GM19351 (cell line): ENCODE results near the gene RAD51.

Experiments used
- ATAC-seq: cut with Tn5 transposase; IDR thresholded peaks from one replicate; pipeline ENCODE4 v1.9.1; 2021; ENCODE audit warnings: mild to moderate bottlenecking, moderate library complexity; ENCODE audit not compliant: unreplicated experiment

The RAD51 gene

DNA sequence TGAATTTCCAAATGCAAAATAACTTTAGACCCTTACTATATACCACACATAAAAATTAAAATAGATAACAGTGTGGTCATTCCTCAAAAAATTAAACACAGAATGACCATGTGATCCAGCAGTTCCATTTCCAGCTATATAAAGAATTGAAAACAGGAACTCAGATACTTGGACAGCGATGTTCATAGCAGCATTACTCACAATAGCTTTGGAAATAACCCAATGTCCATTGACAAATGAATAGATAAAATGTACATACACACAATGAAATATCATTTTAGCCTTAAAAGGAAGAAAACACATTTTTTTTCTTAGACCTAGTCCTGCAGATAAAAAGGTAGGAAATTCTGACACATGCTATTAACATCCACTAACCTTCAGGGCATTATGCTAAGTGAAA is 26.7 kb downstream of the RAD51 start:
- ATAC-seq = no peak

DNA sequence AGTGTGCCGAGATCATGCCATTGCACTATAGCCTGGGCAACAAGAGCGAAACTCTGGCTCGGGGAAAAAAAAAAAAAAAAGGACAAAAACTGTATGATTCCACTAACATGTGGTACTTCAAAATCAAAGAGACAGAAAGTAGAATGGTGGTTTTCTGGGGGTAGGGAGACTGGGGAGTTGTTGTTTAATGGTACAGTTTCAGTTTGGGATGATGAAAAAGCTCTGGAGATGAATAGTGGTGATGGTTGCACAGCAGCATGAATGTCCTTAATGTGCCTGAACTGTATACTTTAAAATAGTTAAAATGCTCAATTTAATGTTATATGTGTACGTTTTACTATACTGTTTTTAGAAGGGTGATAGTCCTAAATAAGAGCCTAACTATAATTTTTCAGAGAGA is 27.4 kb downstream of the RAD51 start:
- no peak for ATAC-seq

DNA sequence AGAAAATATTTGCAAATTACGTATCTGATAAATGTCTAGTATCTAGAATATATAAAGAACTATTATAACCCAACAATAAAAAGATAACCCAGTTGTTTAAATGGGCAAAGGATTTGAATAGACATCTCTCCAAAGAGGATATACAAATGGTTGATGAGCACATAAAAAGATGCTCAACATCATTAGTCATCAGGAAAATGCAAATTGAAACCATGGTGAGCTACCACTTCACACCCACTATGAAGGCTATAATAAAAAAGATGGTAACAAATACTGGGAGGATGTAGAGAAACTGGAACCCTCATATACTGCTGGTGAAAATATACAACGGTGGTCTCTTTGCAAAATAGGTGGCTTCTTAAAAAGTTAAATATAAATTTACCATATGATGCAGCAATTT is 28.0 kb downstream of the RAD51 start:
- ATAC-seq = no peak

DNA sequence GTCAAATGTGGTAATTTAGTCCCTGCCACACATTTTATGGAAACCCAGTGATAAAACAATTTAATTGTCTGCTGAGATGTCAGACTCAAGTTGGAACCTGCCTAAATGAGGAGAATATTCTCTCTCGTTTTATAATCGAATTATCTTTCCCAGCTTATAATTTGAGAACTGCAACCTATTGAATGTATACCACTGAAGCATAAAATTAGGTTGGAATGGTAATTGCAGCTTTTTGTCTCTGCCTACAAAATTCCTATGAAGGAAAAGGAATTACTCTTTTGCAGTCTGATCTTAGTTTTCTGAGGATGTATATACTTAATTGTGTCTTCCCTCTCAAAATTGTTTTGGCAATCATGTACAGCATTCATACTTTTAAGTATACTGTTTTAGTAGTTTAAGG is 28.9 kb downstream of the RAD51 start:
- ATAC-seq = no peak

DNA sequence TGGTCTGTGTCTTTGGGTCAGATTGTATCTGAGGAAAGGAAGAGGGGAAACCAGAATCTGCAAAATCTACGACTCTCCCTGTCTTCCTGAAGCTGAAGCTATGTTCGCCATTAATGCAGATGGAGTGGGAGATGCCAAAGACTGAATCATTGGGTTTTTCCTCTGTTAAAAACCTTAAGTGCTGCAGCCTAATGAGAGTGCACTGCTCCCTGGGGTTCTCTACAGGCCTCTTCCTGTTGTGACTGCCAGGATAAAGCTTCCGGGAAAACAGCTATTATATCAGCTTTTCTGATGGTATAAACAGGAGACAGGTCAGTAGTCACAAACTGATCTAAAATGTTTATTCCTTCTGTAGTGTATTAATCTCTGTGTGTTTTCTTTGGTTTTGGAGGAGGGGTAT is 36.1 kb downstream of the RAD51 start:
- ATAC-seq = no peak

DNA sequence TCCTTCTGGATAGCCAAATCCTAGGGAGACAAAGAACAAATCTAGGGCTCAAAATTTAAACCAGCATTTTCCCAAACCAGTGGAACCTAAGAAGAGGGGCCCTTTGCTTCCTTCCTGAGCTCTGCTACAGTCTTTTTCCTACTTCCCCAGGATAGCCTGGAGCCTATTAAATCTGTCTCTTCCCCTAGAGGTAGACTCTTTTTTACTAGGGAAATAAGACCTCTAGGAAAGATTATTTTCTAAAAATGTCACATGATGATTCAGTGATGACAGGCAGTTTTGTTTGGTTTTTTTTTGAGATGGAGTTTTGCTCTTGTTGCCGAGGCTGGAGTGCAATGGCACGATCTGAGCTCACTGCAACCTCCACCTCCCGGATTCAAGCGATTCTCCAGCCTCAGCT is 41.6 kb downstream of the RAD51 start:
- no peak for ATAC-seq

DNA sequence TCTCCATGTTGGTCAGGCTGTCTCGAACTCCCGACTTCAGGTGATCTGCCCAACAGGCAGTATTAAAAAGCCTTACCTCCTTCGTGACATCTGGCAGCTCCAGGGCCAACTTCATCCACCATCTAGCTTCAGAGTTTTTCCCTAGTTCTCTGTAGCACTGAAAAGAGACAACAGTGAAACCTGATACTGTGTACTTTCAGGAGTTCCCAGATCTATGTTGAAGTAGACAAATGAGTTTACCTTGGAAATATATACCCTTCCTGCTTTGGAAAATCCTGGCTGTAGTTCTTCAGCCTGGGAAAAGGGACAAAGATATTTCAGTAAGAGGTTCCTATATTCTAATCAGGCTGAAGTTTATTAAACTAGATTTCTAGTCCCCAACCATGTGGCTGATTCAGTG is 42.1 kb downstream of the RAD51 start:
- no peak for ATAC-seq

DNA sequence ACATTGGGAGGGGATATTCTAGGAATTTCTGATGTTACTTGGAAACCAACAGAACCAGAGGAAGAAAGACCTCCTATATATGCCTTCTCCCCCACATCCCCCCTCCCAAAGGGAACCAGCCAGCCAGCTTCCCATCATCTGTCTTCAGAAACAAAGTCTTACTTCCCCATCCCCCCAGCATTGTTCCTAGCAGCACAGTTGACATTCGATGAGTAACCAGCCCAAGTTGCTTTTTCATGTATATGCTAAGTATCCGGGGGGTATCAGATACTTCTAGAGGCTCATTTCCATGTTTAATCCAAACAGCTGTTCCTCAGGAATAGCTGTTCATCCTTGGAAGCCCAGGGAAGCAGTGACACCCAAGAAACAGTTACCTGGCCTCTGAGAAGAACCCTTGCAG is 44.1 kb downstream of the RAD51 start:
- ATAC-seq = no peak

DNA sequence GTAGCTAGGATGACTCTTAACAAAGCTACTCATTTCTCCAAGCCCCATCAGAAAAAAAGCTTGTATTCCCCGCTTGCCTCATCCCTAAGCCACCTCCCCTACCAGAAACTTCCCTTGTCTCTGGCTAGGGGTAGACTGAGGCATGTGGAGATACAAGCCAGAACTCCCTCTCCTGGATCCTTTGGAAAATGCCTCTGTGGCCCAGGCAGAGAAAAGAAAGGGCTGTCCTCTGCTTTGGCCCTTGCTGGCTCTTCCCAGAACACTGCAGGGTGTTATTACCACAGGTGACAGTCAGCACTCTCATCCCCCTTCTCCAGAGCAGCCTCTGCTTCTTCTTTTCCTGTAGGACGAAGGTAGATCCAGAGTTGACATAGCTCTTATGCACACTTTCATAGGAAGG is 44.9 kb downstream of the RAD51 start:
- no peak for ATAC-seq

DNA sequence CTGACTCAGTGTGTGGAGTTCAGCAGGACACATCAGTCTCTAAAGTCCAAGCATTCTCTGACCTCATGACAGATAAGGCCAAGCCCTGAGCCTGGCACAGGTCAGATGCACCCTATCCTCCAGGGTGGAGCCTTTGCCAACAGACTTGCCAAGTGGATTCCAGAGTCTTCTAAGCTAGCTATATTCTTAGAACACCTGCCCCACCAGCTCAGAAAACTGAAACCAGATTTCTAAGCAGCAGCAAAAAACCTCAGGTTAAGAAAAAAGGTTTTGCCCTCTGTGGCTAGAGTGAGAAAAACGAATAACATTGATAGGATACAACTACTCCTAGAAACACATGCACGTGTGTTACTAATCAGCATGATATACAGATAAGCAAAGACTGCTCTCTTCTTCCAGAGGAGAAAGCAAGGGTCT is 48.5 kb downstream of the RAD51 start:
- ATAC-seq = no peak

DNA sequence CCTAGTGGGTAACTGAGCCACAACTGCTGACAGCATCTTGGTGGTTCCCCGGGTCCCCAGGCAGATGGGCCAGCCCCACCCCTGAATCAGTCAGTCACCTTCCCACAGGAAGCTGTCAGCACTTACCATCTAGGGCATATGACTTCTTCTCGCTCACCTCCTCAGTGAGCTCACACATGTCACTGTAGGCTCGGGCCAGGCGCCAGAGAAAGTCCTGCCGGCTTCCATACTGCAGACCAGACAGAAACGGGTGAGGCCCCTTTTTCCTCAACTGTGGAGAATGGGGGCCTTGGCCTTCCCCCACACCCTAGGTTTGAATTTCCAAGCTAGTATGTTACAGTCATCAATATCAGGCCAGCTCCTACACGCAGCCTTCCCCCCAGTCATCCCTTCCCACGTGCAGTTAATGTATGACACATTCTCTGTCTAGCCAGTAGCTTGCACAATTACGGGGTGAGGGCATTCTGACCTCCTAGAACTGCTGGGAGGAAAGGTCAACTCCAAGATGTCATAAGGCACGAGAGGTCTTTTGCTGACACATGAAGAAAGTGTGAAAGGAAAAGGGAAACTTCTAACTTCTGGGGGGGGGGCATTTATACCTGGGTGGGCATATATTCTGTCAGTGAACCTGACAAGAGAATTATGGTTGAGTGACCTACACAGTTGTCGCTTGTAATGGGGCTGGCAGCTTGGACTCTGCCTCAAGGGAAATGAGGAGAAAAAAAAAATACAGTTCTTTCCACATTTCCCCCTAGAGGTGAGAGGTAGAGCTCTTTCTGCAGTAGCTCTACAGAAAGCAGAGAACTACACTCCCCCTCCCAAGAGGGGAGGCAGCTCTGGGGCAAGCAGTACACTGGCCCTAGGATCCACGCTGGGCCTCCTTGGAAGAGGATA is 49.2 kb downstream of the RAD51 start:
- no peak for ATAC-seq

DNA sequence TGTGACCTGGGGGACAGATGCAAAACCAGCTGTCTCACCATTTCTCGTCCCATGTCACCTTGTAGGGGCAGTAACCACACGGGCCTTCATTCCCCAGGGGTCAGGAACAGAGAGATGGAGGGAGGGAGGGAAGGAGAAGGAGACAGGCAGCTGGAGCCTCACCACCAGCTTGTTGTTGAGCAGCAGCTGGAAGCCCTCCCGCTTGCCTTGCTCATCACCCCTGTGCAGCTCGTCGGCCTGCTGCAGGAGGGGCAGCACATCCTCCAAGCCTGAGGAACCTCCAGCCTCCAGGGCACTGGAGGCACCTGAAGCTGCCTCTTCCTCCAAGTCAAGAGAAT is 49.8 kb downstream of the RAD51 start:
- no peak for ATAC-seq

DNA sequence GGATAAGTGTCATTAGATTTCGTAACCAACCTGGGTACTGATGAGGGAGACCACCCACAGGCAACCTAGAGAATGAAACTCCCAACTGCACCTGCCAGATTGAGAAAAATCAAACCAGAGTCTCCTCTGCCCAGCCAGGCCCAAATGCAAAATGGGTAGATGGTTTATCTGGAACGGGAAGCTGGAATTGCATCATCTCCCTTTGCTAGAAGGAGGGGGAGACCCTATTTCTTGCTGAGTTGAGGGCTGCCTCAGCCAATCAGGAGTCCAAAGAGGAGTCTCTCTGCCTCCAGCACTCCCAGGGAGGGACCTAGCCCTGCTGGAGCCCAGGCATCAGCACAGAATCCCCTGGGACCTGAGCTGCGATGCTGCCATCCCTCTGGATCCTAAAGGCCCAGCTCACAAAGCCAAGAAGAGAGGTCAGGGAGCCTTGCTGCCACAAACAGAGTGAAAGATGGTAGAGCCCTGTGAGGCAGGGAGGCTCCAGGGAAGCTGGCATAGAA is 52.0 kb downstream of the RAD51 start:
- no peak for ATAC-seq

DNA sequence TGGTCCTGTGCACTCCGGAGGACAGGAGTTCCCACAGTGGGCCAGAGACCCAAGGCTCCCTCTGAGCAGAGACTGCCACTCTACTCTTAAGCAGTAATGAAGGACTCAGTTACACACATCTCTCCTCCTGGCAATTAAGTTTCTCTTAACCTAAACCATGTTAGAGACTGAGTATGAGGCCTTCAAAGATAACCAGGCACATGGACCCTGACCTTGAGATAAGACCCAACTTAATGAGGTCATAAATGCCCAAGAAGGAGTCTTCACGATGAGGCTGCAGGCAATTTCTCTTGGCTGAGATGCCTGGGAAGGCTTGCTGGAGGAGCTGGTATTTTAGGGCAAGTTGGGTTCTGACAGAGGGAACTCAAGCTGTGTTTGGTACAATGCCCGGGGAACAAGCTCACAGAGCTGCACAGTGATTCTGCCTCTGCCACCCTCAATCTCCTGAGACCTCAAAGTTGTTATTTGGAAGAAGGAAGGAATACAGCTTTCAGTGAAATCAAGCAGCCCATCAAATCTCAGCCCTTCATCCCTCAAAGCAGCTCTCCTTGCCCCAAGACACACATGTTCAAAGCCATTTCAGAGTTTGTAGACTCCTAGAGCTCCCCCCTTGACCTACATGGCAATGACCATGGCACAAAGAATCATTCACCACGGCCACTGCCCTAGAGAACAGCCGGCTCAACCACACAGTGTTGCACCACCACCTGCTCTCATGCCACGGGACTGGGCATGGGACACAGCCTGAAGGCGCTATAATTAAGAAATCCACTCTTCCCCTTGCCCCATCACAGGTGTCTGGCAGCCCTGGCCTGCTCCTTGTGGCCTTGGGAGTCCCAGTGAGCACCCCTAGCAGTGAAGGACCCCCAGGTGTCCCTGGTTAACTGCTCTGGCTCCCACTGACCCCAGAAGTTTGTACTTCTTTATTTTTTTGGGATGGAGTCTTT is 53.0 kb downstream of the RAD51 start:
- no peak for ATAC-seq

DNA sequence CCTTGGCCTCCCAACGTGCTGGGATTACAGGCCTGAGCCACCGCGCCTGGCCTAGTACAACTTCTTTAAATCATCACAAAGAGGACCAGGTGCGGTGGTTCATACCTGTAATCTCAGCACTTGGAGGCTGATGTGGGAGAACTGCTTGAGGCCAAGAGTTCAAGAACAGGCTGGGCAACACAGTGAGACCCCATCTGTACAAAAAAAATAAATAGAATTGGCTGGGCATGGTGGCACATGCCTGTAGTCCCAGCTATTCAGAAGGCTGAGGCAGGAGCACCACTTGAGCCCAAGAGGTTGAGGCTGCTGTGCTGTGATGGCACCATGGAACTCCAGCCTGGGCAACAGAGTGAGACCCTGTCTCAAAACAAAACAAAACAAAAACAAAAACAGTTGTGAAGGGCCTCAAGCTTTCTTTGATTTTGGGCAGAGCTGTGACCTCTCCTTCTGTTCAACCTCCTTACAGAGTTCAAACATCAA is 54.2 kb downstream of the RAD51 start:
- no peak for ATAC-seq

DNA sequence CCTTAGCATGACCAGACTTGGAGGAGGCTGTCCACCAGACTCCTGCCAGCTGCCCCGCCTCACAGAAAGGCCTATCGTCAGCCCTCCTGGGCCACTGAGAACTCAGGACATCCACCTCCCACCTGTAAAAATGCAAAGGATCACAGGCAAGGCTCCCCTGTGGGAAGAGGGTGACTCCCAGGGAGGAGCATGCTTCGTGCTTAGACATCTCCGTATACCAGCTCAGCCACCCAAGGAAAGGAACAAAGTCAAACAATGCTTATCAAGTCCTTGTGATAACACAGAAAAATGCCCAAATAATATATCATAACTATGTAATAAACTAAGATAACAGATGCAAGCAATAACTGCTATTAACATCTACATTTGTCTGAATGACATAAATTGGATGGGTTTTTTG is 55.9 kb downstream of the RAD51 start:
- no peak for ATAC-seq

DNA sequence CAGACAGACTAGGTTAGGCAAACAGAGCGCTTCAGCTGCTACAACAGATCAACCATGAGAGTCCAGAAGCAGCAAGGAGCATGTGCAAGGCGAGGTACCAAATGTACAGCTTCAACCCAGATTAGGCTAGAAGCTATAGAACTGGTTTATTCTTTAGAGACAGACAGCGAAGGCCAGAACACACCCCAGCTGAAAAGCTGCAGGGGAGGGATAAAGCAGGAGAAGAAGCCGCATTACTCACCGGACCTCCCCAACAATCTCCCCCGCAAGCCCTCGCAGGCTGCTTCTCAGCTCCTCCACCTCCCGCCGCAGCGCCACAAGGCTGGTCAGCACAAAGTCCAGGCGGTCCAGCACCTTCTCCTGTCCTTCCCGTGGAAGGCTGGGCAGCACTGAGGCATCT is 56.8 kb downstream of the RAD51 start:
- no peak for ATAC-seq

DNA sequence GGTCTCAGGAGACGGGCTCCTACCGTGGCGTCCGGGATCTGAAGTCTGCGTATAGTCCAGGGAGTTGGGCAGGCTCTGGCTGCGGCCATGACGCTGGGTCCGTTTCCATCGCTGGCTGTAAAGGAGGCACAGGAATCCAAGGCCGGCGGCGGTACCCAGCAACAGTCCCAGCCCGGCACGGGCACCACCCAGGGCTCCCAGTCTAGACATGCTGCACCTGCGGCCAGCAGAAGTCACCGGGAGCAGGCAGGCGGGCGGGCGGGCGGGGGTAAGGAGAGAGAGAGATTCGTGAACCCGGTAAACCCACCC is 59.6 kb downstream of the RAD51 start:
- no peak for ATAC-seq

DNA sequence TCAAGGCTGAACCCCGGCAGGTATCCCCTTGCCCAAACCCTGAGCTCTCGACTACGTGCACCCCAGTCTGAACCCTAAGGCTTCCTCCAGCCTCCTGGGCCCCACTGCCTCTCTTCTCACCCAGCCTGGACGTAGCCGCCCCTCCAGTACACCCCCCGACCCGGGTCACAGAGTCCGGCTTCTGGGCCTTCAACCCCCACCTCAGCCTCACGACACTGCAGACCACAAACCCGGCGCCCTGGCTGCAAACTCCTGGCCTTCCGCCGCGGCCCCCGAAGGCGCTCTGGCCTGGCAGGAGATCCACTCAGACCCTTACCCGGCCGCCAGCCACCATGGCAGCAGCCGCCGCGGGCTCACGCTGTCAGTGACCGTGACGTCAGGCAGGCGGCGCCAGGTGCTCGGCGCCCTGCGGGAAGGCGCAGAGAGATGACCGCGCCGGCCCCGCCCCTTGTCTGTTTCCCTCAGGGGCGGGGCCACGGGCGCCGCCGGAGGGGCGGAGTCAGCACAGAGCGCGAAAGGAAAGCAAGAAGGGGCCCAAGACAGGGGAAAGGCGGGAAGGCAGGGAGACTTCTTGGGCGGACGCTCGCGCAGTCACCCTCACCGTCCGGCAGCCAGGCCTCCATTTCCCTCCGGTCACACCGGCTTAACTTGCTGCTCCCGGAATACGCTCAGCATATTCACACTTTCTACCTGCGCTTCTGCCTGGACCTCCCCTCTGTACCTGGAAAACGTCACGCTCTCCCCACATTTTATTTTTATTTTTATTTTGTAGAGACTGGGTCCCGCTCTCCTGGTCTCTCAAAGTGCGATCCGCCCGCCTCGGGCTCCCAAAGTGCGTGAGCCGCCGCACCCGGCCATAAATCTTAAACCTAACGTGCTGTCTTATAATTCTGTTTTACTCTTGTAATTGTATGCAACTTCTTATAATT is 60.2 kb downstream of the RAD51 start, which contains the start of gene RMDN3:
Gene RMDN3 (minus strand): TSS at position 372 of the 929 bp plus-strand sequence. CDS start 471 bp downstream, outside the sequence.
- ATAC-seq = peak; percentile 79

DNA sequence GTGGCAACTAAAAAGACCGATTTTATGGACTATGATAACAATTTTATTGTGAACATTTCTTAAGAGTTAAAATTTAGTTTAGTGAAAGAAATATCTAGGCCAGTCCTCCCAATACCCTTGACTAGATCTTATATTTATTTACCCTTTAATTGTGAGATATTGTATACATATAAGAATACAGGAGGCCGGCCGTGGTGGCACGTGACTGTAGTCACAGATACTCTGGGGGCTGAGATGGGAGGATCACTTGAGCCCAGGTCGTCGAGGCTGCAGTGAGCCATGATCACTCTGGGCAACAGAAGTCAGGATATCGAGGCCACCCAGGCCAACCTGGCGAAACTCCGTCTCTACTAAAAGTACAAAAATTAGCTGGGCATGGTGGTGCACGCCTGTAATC is 60.8 kb downstream of the RAD51 start:
- no peak for ATAC-seq

DNA sequence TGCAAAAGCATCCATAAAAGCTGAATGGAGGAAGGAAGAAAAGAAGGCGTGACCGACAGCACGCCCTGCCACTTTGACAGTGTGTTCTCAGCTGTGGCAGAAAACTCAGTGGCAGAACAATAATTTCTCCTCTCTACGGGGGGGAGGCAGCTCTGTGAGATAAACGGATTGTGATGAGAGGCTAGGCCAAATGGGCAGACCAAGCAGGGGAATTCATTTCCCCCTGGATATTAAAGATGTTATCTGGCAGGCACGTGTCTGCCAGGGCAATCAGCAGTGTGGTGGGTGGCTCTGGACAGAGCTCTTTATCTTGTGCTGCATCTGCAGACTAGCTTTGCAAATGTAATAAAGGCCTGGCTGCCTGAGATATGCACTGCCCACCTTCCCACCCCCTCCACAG is 62.0 kb downstream of the RAD51 start:
- ATAC-seq = no peak
